GM15510 (cell line): ENCODE results near the gene PLSCR3.

Experiments used
- POLR2A ChIP-seq: IDR thresholded peaks from 3 replicates; pipeline ENCODE4 v1.6.1; 2011; ENCODE audit warnings: borderline replicate concordance; ENCODE audit not compliant: insufficient read length; ENCODE audit errors: extremely low read depth

Gene PLSCR3

DNA sequence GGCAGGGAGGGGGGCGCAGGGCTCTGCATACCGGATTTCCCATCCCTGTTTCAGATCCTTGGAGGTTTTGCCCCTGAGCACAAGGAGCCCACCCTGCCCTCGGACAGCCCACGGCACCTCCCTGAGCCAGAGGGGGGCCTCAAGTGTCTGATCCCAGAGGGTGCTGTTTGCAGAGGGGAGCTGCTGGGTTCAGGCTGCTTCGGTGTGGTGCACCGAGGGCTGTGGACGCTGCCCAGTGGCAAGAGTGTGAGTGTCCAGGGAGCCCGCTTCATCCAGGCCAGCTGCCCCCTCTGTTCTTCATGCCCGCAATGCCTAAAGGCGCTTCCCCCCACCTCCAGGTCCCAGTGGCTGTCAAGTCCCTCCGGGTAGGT lies 11.0 kb downstream of the PLSCR3 start:
- TF ChIP-seq POLR2A = no peak

DNA sequence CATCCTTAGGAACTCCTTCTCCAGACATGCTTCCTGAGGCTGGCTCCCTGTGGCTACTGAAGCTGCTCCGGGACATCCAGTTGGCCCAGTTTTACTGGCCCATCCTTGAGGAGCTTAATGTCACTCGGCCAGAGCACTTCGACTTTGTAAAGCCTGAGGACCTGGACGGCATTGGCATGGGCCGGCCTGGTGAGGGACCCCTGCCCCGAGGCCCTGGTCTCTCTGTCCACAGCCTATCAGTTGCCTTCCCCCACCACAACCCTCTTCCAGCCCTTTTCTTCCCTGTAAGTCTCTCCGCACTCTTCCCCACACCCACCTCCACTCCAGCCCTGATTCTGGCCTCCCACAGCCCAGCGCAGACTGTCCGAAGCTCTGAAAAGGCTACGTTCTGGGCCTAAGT lies 11.4 kb downstream of the PLSCR3 start:
- TF ChIP-seq POLR2A = no peak

DNA sequence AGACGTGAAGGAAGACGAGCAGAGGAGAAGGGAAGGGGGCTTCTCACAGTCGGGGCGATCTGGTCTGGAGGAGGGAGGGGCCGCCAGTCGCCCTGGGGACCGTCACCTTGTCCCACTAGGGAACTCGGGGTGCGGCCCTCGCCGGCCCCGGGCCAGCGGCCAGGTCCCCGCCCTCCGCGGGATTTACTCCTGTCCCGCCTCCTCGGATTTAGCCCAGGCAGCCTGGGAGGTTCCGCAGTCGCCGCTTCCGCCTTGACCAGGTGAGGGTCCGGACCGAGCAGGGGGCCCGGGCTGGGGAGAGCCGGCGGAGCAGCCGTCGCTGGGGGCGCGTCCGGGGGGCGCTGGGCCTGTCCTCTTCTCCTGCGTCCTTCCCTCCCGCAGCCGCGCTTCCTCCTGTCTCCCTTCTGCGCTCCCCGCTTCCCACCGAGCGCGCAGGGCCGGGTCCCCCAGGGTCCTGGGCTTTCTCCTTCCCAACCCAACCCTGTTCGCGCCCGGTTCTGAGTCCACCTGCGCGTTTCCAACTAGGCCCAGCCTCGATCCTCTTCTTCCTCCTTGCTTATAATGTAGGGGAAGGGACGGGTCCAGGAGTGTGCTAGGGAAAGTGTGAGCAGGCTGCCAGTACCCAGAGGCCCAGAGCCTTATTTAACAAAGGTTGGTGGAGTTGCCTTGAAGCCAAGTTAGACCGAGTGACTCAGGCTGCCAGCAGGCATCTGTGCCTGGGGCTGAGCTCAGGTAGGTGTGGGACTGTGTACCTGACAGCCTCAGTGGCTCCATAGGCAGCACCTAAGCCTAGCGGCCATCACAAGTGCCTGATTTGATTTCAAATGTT lies 13.3 kb downstream of the PLSCR3 start, which contains the start of gene TNK1:
Gene TNK1 (plus strand): TSS at position 235 of the 829 bp plus-strand sequence. CDS start 1,838 bp downstream, outside the sequence.
- no peak for TF ChIP-seq POLR2A

DNA sequence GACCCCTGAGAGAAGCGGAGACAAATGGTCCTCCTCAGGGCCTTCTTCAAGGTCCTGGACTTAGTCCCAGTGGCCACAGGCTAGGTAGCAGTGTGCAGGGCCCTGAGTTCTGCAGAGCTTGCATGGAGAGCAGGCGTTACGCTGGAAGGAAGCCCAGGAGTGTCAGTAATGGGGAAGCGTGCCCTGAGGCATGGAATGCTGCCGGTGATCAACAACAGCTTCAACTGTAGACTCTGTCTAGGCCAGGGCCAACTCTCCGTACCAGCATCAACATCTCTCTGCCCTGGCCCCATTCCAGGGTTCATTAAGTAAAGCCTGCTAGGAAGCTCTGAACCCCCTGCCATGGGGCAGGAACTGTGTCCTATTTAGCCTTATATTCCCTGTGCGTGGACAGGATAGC lies 14.0 kb downstream of the PLSCR3 start:
- no peak for TF ChIP-seq POLR2A

DNA sequence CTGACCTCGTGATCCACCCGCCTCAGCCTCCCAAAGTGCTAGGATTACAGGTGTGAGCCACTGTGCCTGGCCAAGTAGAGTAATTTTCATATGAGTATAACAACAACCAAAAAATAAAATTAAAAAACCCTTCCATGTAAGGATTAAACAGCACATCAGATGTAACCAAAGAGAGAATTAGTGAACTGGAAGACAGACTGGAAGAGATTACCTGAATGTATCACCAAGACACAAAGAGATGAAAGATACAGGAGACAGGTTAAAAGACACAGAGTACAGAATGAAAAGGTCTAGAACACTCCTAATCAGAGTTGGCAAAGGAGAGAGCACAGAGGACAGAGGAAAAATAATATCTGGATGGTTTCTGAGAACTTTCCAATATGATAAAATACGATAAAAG lies 15.2 kb downstream of the PLSCR3 start:
- no peak for TF ChIP-seq POLR2A

DNA sequence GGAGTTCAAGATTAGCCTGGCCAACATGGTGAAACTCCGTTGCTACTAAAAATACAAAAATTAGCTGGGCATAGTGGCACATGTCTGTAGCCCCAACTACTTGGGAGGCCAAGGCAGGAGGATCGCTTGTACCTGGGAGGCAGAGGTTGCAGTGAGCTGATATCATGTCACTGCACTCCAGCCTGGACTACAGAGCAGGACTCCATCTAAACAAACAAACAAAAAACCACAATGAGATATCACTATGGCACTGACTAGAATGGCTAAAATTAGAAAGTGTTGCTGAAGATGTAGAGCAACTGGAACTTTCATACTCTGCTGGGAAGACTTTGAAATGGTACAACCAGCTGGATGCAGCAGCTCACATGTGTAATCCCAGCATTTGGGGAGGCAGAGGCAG lies 20.0 kb downstream of the PLSCR3 start:
- TF ChIP-seq POLR2A = no peak

DNA sequence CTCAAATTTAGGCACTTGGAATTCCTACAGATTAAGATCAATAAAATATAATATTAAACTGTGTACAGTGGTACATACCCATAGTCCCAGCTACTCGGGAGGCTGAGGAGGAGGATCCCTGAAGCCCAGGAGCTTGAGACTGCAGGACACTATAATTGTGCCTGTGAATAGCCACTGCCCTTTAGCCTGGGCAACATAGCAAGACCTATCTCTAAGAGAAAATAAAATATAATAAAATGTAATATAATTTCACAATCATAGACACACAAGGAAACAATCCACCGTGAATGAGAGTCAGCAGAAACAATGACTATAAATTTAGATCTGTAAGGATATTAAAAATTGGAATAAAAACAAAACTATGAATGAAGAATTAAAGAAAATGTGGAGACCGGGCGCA lies 23.5 kb downstream of the PLSCR3 start:
- no peak for TF ChIP-seq POLR2A

DNA sequence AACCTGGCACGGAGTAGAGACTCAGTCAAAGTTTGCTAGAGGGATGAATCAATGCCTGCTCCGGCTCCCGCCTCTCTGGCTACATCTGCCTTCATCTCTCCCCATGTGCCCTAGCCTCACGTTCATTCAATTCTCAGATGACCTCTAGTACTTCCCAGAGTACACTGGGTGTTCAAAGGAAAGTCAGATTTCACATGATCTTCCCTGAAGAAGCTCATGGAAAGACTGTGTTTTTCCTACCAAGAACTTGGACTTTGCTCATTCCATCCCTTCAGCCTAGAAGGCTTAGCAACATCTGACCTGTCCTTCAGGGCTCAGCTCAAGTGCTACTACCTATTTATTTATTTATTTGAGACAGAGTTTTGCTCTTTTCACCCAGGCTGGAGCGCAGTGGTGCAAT lies 24.5 kb downstream of the PLSCR3 start:
- no peak for TF ChIP-seq POLR2A

DNA sequence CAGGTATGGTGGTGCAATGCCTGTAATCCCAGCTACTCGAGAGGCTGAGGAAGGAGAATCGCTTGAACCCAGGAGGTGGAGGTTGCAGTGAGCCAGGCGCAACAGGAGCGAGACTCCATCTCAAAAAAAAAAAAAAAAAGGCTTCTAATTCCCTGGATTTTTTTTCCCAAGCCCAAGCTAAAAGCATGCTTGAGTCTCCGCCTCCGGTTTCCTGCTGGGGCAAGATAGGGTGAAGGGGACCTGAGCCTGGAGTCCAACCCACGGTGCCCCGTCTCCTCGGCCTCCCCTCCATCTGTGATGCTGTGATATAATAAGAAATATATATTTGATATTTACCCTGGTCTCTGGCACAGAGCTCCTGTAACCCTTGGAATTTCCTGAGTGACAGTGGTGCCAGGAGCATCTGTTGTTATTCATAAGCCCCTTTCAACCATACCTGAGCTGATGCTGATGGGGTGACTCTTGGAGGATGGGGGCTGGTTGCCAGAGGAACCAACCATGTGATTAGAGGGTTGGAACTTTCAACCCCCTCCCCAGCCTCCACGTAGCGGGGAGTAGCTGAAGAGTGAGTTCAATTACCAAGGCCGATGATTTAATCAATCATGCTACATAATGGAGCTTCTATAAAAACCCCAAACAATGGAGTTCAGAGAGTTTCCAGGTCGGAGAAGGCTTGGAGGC lies 26.3 kb downstream of the PLSCR3 start:
- TF ChIP-seq POLR2A = no peak

DNA sequence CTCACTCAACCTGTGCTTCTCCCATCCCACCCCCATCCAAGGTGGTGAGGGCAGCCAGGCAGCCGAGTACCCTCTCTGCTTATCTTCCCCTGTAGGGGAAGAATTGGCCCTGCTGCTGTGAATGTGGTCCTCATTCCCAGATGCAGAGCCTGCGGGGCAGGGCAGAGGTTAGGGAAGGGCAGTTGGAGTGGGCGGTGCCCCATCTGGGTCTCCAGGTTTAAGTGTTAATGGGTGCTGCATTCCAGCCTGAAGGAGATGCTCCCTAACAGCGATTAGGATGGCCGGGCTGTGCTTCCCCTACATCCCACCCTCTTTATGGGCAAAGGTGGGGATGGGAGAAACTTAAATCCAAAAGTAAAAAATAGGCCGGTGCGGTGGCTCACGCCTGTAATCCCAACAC lies 27.2 kb downstream of the PLSCR3 start:
- no peak for TF ChIP-seq POLR2A

DNA sequence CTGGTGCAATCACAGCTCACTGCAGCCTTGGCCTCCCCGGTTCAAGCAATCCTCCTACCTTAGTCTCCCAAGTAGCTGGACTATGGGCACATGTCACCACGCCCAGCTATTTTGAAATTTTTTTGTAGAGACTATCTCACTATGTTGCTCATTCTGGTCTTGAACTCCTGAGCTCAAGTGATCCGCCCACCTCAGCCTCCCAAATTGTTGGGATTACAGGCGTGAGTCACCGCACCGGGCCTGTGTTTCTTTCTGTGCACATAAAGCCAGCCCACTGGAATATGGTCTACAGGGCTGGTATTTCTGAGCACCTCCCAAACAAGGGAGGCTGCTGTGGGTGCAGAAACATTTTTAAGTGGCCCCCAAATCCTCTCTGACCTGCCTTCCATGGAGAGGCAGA lies 31.0 kb downstream of the PLSCR3 start:
- no peak for TF ChIP-seq POLR2A

DNA sequence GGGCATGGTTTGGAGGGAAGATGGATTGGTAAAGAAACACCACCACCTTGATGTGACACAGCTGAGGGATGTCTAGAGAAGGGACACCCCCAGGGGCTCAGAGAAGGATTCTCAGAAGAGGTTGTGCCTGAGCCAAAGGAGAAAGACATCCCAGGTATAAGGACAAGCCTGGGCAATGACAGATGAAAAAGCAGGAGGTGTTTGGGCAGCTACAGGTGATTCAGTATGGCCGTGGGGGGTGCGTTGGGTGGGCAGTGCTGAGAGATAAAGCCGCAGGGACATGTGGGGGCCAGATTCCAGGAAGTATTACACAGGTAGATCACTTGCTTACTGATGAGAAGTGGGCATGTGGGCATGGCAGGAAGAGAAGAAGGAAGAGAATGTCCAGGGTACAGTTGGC lies 32.4 kb downstream of the PLSCR3 start:
- no peak for TF ChIP-seq POLR2A

DNA sequence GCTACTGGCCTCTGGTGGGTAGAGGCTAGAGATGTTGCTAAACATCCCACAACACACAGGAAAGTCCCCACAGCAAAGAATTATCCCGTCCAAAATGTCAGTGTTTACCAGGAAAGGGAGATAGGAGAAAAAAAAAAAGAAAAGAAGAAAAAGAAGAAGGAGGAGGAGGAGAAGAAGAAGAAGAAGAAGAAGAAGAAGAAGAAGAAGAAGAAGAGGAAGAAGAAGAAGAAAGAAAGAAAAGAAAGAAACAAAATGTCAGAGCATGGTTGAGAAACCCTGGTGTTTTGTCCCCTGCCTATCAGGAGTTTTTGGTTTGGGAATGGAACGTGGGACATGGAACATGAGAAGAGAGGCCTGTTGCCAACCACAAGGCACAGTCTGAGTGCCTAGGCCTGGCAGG lies 36.9 kb downstream of the PLSCR3 start:
- TF ChIP-seq POLR2A = no peak

DNA sequence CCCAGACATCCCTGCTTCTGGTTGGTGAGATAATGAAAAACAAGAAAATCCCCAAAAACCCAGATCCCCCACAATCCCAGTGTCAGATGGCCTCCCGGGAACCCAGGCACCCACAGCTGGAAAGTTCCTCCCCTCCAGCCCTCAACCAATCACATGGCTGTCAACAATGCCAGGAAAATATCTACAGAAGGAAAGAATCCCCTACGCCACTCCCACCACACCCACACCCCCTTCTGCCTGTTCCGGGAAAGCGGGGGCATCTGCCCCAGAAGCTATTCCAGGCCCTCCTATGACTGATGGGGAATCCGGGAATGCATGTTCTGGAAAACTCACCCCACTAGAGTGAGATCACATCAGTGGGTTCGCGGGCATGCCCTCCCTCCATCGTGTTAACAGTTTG lies 37.6 kb downstream of the PLSCR3 start:
- TF ChIP-seq POLR2A = no peak

DNA sequence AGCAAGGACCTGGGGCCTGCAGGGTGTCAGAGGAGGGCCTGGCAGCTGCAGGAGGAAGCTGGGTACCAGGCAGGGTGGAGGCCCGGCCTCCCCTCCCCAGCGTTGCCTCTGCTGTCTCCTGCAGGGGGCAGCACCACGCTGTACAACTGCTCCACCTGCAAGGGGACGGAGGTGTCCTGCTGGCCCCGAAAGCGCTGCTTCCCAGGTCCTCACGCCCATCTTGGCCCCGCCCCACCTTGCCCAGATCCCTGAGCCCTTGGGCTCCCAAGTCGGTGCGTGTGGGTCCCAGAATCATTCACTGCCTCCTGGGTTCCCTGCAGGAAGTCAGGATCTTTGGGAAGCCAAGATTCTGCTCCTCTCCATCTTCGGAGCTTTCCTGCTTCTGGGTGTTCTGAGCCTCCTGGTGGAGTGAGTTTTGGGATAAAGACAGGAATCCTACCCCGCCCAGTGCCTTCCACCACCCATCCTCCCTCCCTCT lies 38.2 kb downstream of the PLSCR3 start:
- TF ChIP-seq POLR2A = no peak

DNA sequence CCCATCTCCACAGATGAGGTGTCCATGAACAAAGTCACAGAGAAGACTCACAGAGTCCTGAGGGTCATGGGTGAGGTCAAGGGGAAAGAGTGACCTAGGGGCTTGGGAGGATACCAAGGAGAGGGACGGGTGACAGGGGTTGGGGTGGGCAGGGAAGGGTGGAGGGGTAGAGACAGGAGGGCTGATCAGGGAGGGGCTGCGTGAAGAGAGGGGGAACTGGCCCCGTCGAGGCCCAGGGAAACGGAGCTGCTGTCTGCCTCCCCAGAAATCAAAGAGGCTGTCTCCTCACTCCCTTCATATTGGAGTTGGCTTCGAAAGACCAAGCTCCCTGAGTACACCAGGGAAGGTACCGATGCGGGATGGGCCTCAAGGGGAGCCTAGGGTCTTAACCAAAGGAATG lies 38.8 kb downstream of the PLSCR3 start:
- no peak for TF ChIP-seq POLR2A

DNA sequence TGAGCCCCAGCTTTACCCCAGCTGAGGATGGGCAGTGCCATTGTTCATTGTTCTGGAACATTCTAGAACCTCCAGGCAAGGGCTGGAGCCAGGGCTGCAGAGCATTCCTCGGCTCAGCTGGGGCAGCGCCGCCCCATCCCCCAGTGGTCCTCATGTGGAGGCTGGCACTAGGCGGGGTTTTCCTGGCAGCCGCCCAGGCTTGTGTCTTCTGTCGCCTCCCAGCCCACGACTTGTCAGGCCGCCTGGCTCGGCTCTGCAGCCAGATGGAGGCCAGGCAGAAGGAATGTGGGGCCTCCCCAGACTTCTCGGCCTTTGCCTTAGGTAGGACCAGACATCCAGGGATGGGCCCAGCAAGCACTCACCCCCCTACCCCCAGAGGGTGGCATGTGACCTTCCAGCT lies 39.3 kb downstream of the PLSCR3 start, which contains the start of gene TMEM95:
Gene TMEM95 (plus strand): TSS at position 104 of the 400 bp plus-strand sequence. CDS start 49 bp downstream, at position 153.
- TF ChIP-seq POLR2A = no peak

DNA sequence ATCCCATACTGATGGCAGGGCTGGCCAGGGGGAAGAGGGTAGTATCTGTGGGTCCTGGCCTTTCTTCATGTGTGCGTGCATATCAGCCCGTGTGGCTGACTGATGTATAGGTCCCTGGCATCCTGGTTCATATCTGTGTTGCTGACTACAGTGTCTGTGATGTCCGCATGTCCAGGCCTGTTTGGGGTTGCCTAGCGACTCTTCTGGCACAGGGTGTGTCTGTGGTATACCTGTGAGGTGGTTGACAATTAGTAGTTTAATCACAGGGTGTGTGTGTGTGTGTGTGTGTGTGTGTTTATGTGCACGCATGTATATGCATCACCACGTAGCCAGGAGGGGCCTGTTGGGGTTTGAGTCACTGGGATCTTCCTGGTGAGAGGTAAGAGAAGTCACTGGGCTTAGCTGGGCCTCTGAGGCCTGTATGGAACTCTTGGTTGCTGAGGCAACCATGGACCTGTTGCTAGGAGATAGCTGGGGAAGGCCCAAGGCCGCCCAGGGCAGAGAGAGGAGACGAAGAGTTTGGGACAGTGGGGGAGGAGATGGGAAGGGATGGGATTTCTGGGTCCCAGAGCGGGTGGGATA lies 40.0 kb downstream of the PLSCR3 start:
- no peak for TF ChIP-seq POLR2A
